OCI-LY1 (cell line): ENCODE data around the gene FOXC2.

Experiments
- H2AFZ ChIP-seq: fragments of 200-600 bp; sonication (generic), shearing (Covaris generic); 2 replicates; pipeline ENCODE4 v1.6.0; 2014; ENCODE audit warnings: antibody characterized with exemption, mild to moderate bottlenecking, low read length
- H3F3A ChIP-seq: fragments of 200-600 bp; sonication (generic), shearing (Covaris generic); 2 replicates; pipeline ENCODE4 v1.6.0; 2014; ENCODE audit warnings: mild to moderate bottlenecking, antibody characterized with exemption, low read length, moderate library complexity; ENCODE audit not compliant: insufficient read depth
- H3K27ac ChIP-seq: fragments of 200-600 bp; sonication (generic); 2 replicates; pipeline ENCODE4 v1.5.1; 2014; ENCODE audit warnings: low read length, mixed run types, mild to moderate bottlenecking, low read depth; ENCODE audit not compliant: poor library complexity, severe bottlenecking
- H3K27me3 ChIP-seq: fragments of 200-600 bp; sonication (generic); 2 replicates; pipeline ENCODE4 v1.6.0; 2014; ENCODE audit warnings: antibody characterized with exemption, mild to moderate bottlenecking, low read length, moderate library complexity; ENCODE audit not compliant: insufficient read depth
- H3K36me3 ChIP-seq: fragments of 200-600 bp; sonication (generic); 2 replicates; pipeline ENCODE4 v1.6.1; 2014; ENCODE audit warnings: mild to moderate bottlenecking, antibody characterized with exemption, low read length, moderate library complexity, mixed read lengths; ENCODE audit not compliant: insufficient read depth
- H3K4me1 ChIP-seq: fragments of 200-600 bp; sonication (generic); 2 replicates; pipeline ENCODE4 v1.5.1; 2014; ENCODE audit warnings: mild to moderate bottlenecking, low read length, moderate library complexity; ENCODE audit not compliant: insufficient read depth, severe bottlenecking
- H3K4me2 ChIP-seq: fragments of 200-600 bp; sonication (generic), shearing (Covaris generic); 2 replicates; pipeline ENCODE4 v1.6.1; 2014; ENCODE audit warnings: low read length
- H3K4me3 ChIP-seq: fragments of 200-600 bp; sonication (generic); 2 replicates; pipeline ENCODE4 v1.5.1; 2014; ENCODE audit warnings: low read length, low read depth, mild to moderate bottlenecking, mixed read lengths; ENCODE audit not compliant: poor library complexity, severe bottlenecking
- H3K79me2 ChIP-seq: fragments of 200-600 bp; shearing (Covaris generic); 2 replicates; pipeline ENCODE4 v1.6.1; 2016; ENCODE audit warnings: mixed run types, low read length, mixed read lengths; ENCODE audit not compliant: insufficient read depth
- H3K9ac ChIP-seq: fragments of 200-600 bp; sonication (generic), shearing (Covaris generic); 2 replicates; pipeline ENCODE4 v1.6.1; 2014; ENCODE audit warnings: mild to moderate bottlenecking, low read length, mixed read lengths
- H3K9me2 ChIP-seq: fragments of 200-600 bp; sonication (generic), shearing (Covaris generic); 2 replicates; pipeline ENCODE4 v1.6.1; 2014; ENCODE audit warnings: low read depth, mild to moderate bottlenecking, low read length, mixed read lengths
- H3K9me3 ChIP-seq: fragments of 200-600 bp; shearing (Covaris generic); 2 replicates; pipeline ENCODE4 v1.6.1; 2014; ENCODE audit warnings: low read length, mixed read lengths
- H4K20me1 ChIP-seq: fragments of 200-600 bp; sonication (generic), shearing (Covaris generic); 2 replicates; pipeline ENCODE4 v1.6.0; 2016; ENCODE audit warnings: mild to moderate bottlenecking, low read length; ENCODE audit not compliant: insufficient read depth
- EZH2 ChIP-seq: fragments of 200-600 bp; sonication (generic), shearing (Covaris generic); IDR thresholded peaks from 2 replicates; pipeline ENCODE4 v1.8.0; 2017; ENCODE audit warnings: borderline replicate concordance, mixed run types, mild to moderate bottlenecking, antibody characterized with exemption, low read length, moderate library complexity, mixed read lengths
- TF ChIP-seq, protein P1 (sequence below): fragments of 200-600 bp; sonication (generic), shearing (Covaris generic); IDR thresholded peaks from 2 replicates; pipeline ENCODE4 v1.5.1; 2017; ENCODE audit warnings: mild to moderate bottlenecking, antibody characterized with exemption, low read length, moderate library complexity, mixed read lengths

Gene FOXC2

GRCh38 chr16:86594721-86595120, 28.1 kb downstream of the FOXC2 start:
- no peak overlapping the region for H3K27ac ChIP-seq
- H3K79me2 ChIP-seq = no peaks in the 10 kb centered on the region
- H3K4me3 ChIP-seq = no peak overlapping the region
- no peak overlapping the region for H3K9ac ChIP-seq
- no peaks in the 10 kb centered on the region for H3K9me3 ChIP-seq
- no peak overlapping the region for H2AFZ ChIP-seq
- no peaks in the 10 kb centered on the region for H3K9me2 ChIP-seq
- no peaks in the 10 kb centered on the region for H3K4me1 ChIP-seq
- H3F3A ChIP-seq = no peaks in the 10 kb centered on the region
- no peak overlapping the region for H3K4me2 ChIP-seq
- no peaks in the 10 kb centered on the region for H4K20me1 ChIP-seq
- TF ChIP-seq, protein P1, sequence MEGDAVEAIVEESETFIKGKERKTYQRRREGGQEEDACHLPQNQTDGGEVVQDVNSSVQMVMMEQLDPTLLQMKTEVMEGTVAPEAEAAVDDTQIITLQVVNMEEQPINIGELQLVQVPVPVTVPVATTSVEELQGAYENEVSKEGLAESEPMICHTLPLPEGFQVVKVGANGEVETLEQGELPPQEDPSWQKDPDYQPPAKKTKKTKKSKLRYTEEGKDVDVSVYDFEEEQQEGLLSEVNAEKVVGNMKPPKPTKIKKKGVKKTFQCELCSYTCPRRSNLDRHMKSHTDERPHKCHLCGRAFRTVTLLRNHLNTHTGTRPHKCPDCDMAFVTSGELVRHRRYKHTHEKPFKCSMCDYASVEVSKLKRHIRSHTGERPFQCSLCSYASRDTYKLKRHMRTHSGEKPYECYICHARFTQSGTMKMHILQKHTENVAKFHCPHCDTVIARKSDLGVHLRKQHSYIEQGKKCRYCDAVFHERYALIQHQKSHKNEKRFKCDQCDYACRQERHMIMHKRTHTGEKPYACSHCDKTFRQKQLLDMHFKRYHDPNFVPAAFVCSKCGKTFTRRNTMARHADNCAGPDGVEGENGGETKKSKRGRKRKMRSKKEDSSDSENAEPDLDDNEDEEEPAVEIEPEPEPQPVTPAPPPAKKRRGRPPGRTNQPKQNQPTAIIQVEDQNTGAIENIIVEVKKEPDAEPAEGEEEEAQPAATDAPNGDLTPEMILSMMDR = no peak
- no peak for TF ChIP-seq EZH2
- H3K27me3 ChIP-seq = peaks cover 8% of the 10 kb centered on the region; the same call in 1 of the 2 replicates
- H3K36me3 ChIP-seq = no peaks in the 10 kb centered on the region; the same call in 1 of the 2 replicates

DNA sequence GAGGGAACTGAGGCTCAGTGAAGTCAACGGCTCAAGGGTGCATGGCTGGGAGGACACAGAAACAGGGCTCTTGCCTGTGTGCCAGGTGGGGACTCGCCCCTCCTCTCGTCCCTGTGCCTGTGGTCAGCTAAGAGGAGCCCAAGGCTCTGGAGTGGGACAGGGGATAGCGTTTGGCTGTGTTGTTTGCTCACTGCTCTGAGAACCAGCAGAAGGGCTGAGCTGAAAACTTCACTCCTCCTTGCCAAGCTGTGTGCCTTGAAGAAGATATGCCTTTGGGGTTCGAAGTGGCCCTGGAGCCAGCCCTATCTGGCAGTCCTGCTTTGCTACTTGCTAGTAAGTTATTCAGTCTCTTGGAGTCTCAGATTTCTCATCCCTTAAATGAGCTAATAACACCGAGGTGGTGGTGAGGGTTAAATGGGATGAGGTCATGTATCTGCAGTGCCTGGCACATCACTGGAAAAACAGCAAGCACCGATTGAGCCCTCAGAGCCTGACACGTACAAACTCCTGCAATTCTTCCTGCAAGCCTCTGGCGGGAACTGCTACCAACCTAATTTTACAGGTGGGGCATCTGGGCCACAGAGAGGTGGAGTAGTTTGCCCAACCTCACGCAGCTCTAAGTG, 29.5 kb downstream of the FOXC2 start:
- TF ChIP-seq, protein P1 = no peak
- no peak for TF ChIP-seq EZH2
- no peak overlapping the region for H2AFZ ChIP-seq
- no peaks in the 10 kb centered on the region for H3K9me2 ChIP-seq
- peaks cover 8% of the 10 kb centered on the region; the same call in 1 of the 2 replicates for H3K27me3 ChIP-seq
- no peaks in the 10 kb centered on the region for H3F3A ChIP-seq
- no peak overlapping the region for H3K4me2 ChIP-seq
- no peaks in the 10 kb centered on the region for H3K9me3 ChIP-seq
- H3K4me3 ChIP-seq = no peak overlapping the region
- H3K79me2 ChIP-seq = no peaks in the 10 kb centered on the region
- no peaks in the 10 kb centered on the region; the same call in 1 of the 2 replicates for H3K36me3 ChIP-seq
- no peak overlapping the region for H3K27ac ChIP-seq
- H3K4me1 ChIP-seq = no peaks in the 10 kb centered on the region
- no peaks in the 10 kb centered on the region for H4K20me1 ChIP-seq
- H3K9ac ChIP-seq = no peak overlapping the region

DNA sequence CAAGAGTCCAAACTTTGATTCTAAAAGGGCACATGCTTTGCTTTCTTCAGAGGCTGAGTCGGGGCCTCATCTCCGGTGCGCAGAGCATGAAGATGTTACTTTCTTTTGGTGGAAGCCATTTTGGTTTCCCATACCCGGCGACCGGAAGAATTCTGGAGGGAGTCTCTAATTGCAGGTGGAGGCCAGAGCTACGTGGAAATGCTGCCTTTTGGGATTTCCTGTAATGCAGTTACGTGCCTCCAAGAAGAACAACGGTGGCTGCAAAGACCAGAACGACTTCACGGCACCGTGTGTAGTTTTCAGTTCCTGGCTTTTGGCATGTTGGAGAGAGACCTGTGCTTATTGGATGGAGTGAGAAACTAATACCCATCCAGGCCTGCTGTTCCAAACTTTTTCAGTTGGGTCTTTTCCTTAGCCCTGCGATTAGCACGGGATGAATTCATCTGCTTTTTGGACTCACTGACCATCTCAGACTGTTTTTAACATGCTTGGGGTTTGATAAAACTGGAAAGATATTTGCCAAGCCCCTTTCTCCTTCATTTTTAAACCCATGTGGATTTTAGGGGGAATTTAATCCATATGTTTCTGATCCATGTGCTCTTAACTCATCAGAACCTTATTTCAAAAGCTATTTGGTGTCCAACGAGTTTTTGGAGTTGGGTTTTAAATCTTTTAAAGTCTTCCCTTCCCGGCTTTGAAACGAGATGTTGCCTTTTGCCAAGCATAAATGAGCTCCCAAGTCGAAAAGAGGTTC, 30.7 kb downstream of the FOXC2 start:
- no peaks in the 10 kb centered on the region for H3F3A ChIP-seq
- H3K36me3 ChIP-seq = no peaks in the 10 kb centered on the region; the same call in 1 of the 2 replicates
- no peak overlapping the region for H3K27ac ChIP-seq
- H2AFZ ChIP-seq = no peak overlapping the region
- no peaks in the 10 kb centered on the region for H3K79me2 ChIP-seq
- peaks cover 8% of the 10 kb centered on the region; the same call in 1 of the 2 replicates for H3K27me3 ChIP-seq
- no peak overlapping the region for H3K4me3 ChIP-seq
- H3K4me2 ChIP-seq = no peak overlapping the region
- H3K9me2 ChIP-seq = no peaks in the 10 kb centered on the region
- no peaks in the 10 kb centered on the region for H4K20me1 ChIP-seq
- H3K4me1 ChIP-seq = no peaks in the 10 kb centered on the region
- TF ChIP-seq, protein P1 = no peak
- no peak for TF ChIP-seq EZH2
- no peaks in the 10 kb centered on the region for H3K9me3 ChIP-seq
- H3K9ac ChIP-seq = no peak overlapping the region
